Heart right ventricle (tissue), 16 donors: ENCODE results near the gene KCNMA1. TPM values are rescaled to one million over a fixed set of nuclear protein-coding genes. Genes with fewer than 3 reads are reported as not detected.

ENCODE experiments used
- ATAC-seq, 8 donors: fragments of 200-7000 bp; cut with Tn5 transposase; one replicate each; pipeline ENCODE4 v1.9.1; 2020; ENCODE audit warnings: mild to moderate bottlenecking in 8 of 8, moderate library complexity in 8 of 8, moderate number of reproducible peaks in 1 of 8
- DNase-seq, 2 donors: peaks; one replicate each; pipeline ENCODE4 v3.0.0-alpha.2; 2020
- H3K27ac ChIP-seq, 10 donors: fragments of 200-600 bp; sonication (generic) in 2 of 10; one replicate each; pipeline versions ENCODE4 v1.5.0 to v1.8.0; 2020 to 2022; ENCODE audit warnings: mild to moderate bottlenecking in 3 of 10
- H3K27me3 ChIP-seq, 7 donors: fragments of 200-600 bp; one replicate each; pipeline ENCODE4 v1.8.0; 2021 to 2022; ENCODE audit warnings: mild to moderate bottlenecking in 2 of 7
- H3K36me3 ChIP-seq, 9 donors: fragments of 200-600 bp; sonication (generic) in 1 of 9; one replicate each; pipeline versions ENCODE4 v1.5.0 to v1.8.0; 2020 to 2022; ENCODE audit warnings: mild to moderate bottlenecking in 2 of 9
- H3K4me1 ChIP-seq, 9 donors: fragments of 200-600 bp; sonication (generic) in 1 of 9; one replicate each; pipeline versions ENCODE4 v1.5.0 to v1.8.0; 2020 to 2022; ENCODE audit warnings: mild to moderate bottlenecking in 4 of 9
- H3K4me3 ChIP-seq, 10 donors: fragments of 200-600 bp; sonication (generic) in 2 of 10; one replicate each; pipeline versions ENCODE4 v1.5.0 to v1.8.0; 2020 to 2022; ENCODE audit warnings: mild to moderate bottlenecking in 7 of 10, moderate library complexity in 2 of 10
- H3K9me3 ChIP-seq, 11 donors: fragments of 200-600 bp in 10 of 11; sonication (generic) in 2 of 11; one replicate each; pipeline versions ENCODE4 v1.5.0 to v1.8.0; 2013 to 2022; ENCODE audit warnings: mild to moderate bottlenecking in 2 of 11, control low read depth in 1 of 11, moderate library complexity in 1 of 11
- CTCF ChIP-seq, 9 donors: fragments of 200-600 bp; sonication (generic) in 2 of 9; IDR thresholded peaks; one replicate each; pipeline versions ENCODE4 v1.5.0 to v1.8.0; 2021 to 2022; ENCODE audit warnings: antibody characterized with exemption in 9 of 9, mild to moderate bottlenecking in 5 of 9, moderate library complexity in 1 of 9
- WGBS, 2 donors: extraction: QIAGEN DNeasy Blood & Tissue Kit; methylation state at CpG; one replicate each; pipeline ENCODE4 v1.1.7; 2013; ENCODE audit warnings: inconsistent platforms in 1 of 2; 5-methylcytosine and 5-hydroxymethylcytosine counted together
- intact Hi-C, 10 donors: fragments of 100-400 bp; cut with DNase I; formaldehyde crosslinking; loops; one replicate each; pipeline versions ENCODE4 v1.11.1 to v1.14.2; 2022
- polyA plus RNA-seq, 2 donors: library from polyadenylated mRNA; stranded (reverse); fragments of 200-250 nt; gene quantifications; one replicate each; pipeline ENCODE4 v1.2.3, GENCODE V29; 2013
- total RNA-seq, 10 donors: library from RNA; stranded (reverse); fragmentation: NEBNext Ultra II Directional in 3 of 10; extraction: Animal tissue kit (Norgen Biotek cat#: 25700) in 3 of 10; gene quantifications; one replicate each; pipeline versions ENCODE4 v1.2.1 to v1.2.4, GENCODE V29; 2021 to 2023
- donor health status: Arrhythmogenic right ventricular cardiomyopathy.
- donor health status: ischemic (EF 13 %, LVEDD 7.1; RV severe dilation, severe dysfunction).
- donor health status: healthy with polysubstance abuse.
- donor health status: DM: no; HTN: yes; CAD: no.
- donor health status: DM: no; HTN: no; CAD: no.
- donor health status: ischemic (EF 25% LVEDD 6.9; RV normal size, moderate dysfunction).
- donor health status: ischemic (EF 25% LVEDD 5.7; RV mildly dilated, moderate dysfunction).
- donor health status: healthy.
- donor health status: DM: yes; HTN: yes; CAD: no.
- donor health status: Ischemic cardiomyopathy.
- donor health status: ischemic (EF 35%, LVEDD 5.7; RV mildly dilated, moderate dysfunction).
- donor health status: nonischemic (EF 11% LVEDD 7.7; RV severe dilation, severe dysfunction).
- donor health status: DM: yes; HTN: yes; CAD: no.
- donor health status: PGD.
- donor health status: ischemic (EF 29% LVEDD 5.4; RV normal size, mild dysfunction).
- donor health status: nonischemic (EF 23%, LVEDD 6.1; RV moderate dilation, normal function).

Gene KCNMA1
- total and polyA plus RNA-seq, 12 donors: 0.59 to 5.3 (median 1.6) TPM

GRCh38 chr10:77548157-77548556 is 89.5 kb downstream of the KCNMA1 start:
- WGBS, 2 donors: 92 to 94% methylated on average over 3 of the region's 3 CpGs
- Histone ChIP-seq H3K4me3 (no peak overlapping the region), H3K27ac (no peak overlapping the region), H3K9me3 (peaks cover 0 to 6% (median 0%) of the 10 kb centered on the region in 11 donors), H3K27me3 (no peaks in the 10 kb centered on the region), H3K4me1 (peaks cover 0 to 29% (median 0%) of the 10 kb centered on the region in 9 donors), H3K36me3 (no peaks in the 10 kb centered on the region)
- TF ChIP-seq CTCF (IDR thresholded peaks at IDR 0.05): no peak
- intact Hi-C loops: no loop called here
- ATAC-seq (no peak), DNase-seq (no peak)

GRCh38 chr10:77547307-77548050 is 90.1 kb downstream of the KCNMA1 start:
- WGBS, 2 donors: 77 to 82% methylated on average over 5 of the region's 5 CpGs
- Histone ChIP-seq H3K27ac (no peak overlapping the region), H3K4me3 (no peak overlapping the region), H3K36me3 (no peaks in the 10 kb centered on the region), H3K27me3 (no peaks in the 10 kb centered on the region), H3K9me3 (peaks cover 0 to 11% (median 0%) of the 10 kb centered on the region in 11 donors), H3K4me1 (peaks cover 0 to 24% (median 0%) of the 10 kb centered on the region in 9 donors)
- no peak for TF ChIP-seq CTCF (IDR thresholded peaks at IDR 0.05)
- no peak for DNase-seq
- intact Hi-C loops: no loop called here
- ATAC-seq: no peak

GRCh38 chr10:77546042-77546441 is 91.6 kb downstream of the KCNMA1 start:
- Histone ChIP-seq H3K9me3 (peaks cover 0 to 25% (median 0%) of the 10 kb centered on the region in 11 donors), H3K4me3 (no peak overlapping the region), H3K4me1 (peaks cover 0 to 19% (median 0%) of the 10 kb centered on the region in 9 donors), H3K36me3 (no peaks in the 10 kb centered on the region), H3K27me3 (no peaks in the 10 kb centered on the region), H3K27ac (no peak overlapping the region)
- intact Hi-C loops: no loop called here
- no peak for DNase-seq
- no peak for TF ChIP-seq CTCF (IDR thresholded peaks at IDR 0.05)
- no peak for ATAC-seq
- 53 to 72% methylated on average over 1 of the region's 1 CpG for WGBS, 2 donors

GRCh38 chr10:77545585-77545984 is 92.0 kb downstream of the KCNMA1 start:
- peaks cover 0 to 19% (median 0%) of the 10 kb centered on the region in 9 donors for H3K4me1 ChIP-seq
- no peak for ATAC-seq
- no peak overlapping the region for H3K4me3 ChIP-seq
- WGBS, 2 donors: 88 to 93% methylated on average over 7 of the region's 7 CpGs
- intact Hi-C loops: no loop called here
- H3K27me3 ChIP-seq: no peaks in the 10 kb centered on the region
- no peak for TF ChIP-seq CTCF (IDR thresholded peaks at IDR 0.05)
- no peaks in the 10 kb centered on the region for H3K36me3 ChIP-seq
- H3K27ac ChIP-seq: no peak overlapping the region
- H3K9me3 ChIP-seq: peaks cover 0 to 30% (median 0%) of the 10 kb centered on the region in 11 donors
- DNase-seq: no peak
